Spleen (tissue), 11 donors: Measurements from ENCODE around the gene MAST2. TPM values are rescaled to one million over a fixed set of nuclear protein-coding genes. Genes with fewer than 3 reads are reported as not detected.
"Not testable (repeated sequence)": the region's sequence is repeated elsewhere in the genome, so short reads cannot be mapped to it uniquely, and the experiment has no call there.

Source experiments
- DNase-seq: peaks from one replicate; pipeline ENCODE4 v3.0.0-alpha.2; 2020
- H3K27ac ChIP-seq, 8 donors: fragments of 200-600 bp; sonication (generic) in 7 of 8; 1 replicate in 4 of 8; 2 replicates in 4 of 8; pipeline versions ENCODE4 v1.5.0 to v1.8.0; 2016 to 2021; ENCODE audit warnings: inconsistent platforms in 4 of 8, mild to moderate bottlenecking in 4 of 8, moderate library complexity in 1 of 8
- H3K27me3 ChIP-seq, 7 donors: fragments of 200-600 bp; sonication (generic) in 6 of 7; replicated peaks in 1 of 7; 1 replicate in 4 of 7; 2 replicates in 3 of 7; pipeline versions ENCODE4 v1.5.0 to v1.8.0; 2016 to 2021; ENCODE audit warnings: inconsistent platforms in 3 of 7, mild to moderate bottlenecking in 1 of 7
- H3K36me3 ChIP-seq, 6 donors: fragments of 200-600 bp; sonication (generic) in 5 of 6; 1 replicate in 4 of 6; 2 replicates in 2 of 6; pipeline versions ENCODE4 v1.5.0 to v1.8.0; 2016 to 2021; ENCODE audit warnings: inconsistent platforms in 2 of 6
- H3K4me1 ChIP-seq, 6 donors: fragments of 200-600 bp; sonication (generic) in 5 of 6; 1 replicate in 3 of 6; 2 replicates in 3 of 6; pipeline versions ENCODE4 v1.5.0 to v1.8.0; 2016 to 2021; ENCODE audit warnings: inconsistent platforms in 3 of 6
- H3K4me3 ChIP-seq, 8 donors: fragments of 200-600 bp; sonication (generic) in 7 of 8; 1 replicate in 4 of 8; 2 replicates in 4 of 8; pipeline versions ENCODE4 v1.5.0 to v1.8.0; 2016 to 2021; ENCODE audit warnings: inconsistent platforms in 4 of 8, mild to moderate bottlenecking in 4 of 8, moderate library complexity in 2 of 8
- H3K9me3 ChIP-seq, 8 donors: fragments of 200-600 bp; sonication (generic) in 7 of 8; 1 replicate in 4 of 8; 2 replicates in 4 of 8; pipeline versions ENCODE4 v1.5.0 to v1.8.0; 2016 to 2021; ENCODE audit warnings: inconsistent platforms in 4 of 8
- POLR2A ChIP-seq, 3 donors: fragments of 450-650 bp; IDR thresholded peaks; one replicate each; pipeline ENCODE4 v1.5.1; 2017; ENCODE audit warnings: antibody characterized with exemption in 3 of 3, mild to moderate bottlenecking in 1 of 3
- POLR2AphosphoS5 ChIP-seq, 3 donors: sonication (generic); formaldehyde crosslinking; IDR thresholded peaks; one replicate each; pipeline ENCODE4 v1.5.1; 2017; ENCODE audit warnings: antibody characterized with exemption in 3 of 3
- WGBS, 5 donors: extraction: QIAGEN DNeasy Blood & Tissue Kit in 3 of 5; methylation state at CpG; one replicate each; pipeline versions ENCODE4 v1.1.5 to v1.1.7; 2013 to 2018; 5-methylcytosine and 5-hydroxymethylcytosine counted together
- intact Hi-C: fragments of 100-400 bp; cut with DNase I; formaldehyde crosslinking; loops from one replicate; pipeline ENCODE4 v1.15.0; 2023; ENCODE audit warnings: low total_unique reads
- polyA plus RNA-seq, 3 donors: library from polyadenylated mRNA; stranded (reverse); fragments of 200-250 nt; gene quantifications; one replicate each; pipeline ENCODE4 v1.2.1, GENCODE V29; 2013
- total RNA-seq, 7 donors: library from RNA; depleted of rRNA in 3 of 7; stranded (reverse); fragments of >200 nt in 3 of 7; fragmentation: NEBNext Ultra II Directional in 4 of 7; extraction: Animal tissue kit (Norgen Biotek cat#: 25700) in 4 of 7; gene quantifications; one replicate each; pipeline versions ENCODE4 v1.1.0 to v1.2.1, GENCODE V29; 2016 to 2021
- TF ChIP-seq, protein P1 (sequence below), 11 experiments: fragments of 200-600 bp in 7 of 11; fragments of 450-650 bp in 4 of 11; sonication (generic) in 4 of 11; IDR thresholded peaks in 8 of 11; conservative IDR thresholded peaks in 3 of 11; 1 replicate in 7 of 11; 2 replicates in 4 of 11; pipeline versions ENCODE4 v1.4.0 to v1.8.0; 2016 to 2021; ENCODE audit warnings: antibody characterized with exemption in 11 of 11, inconsistent platforms in 4 of 11, mild to moderate bottlenecking in 1 of 11
- donor health status: healthy with polysubstance abuse.
- donor health status: DM: no; HTN: no; CAD: no; lungs with moderate emphysema.
- donor health status: DM: no; HTN: no; CAD: no.
- donor health status: Bipolar disorder and iron deficiency.
- donor health status: healthy.
- donor health status: DM: no; HTN: no; CAD: no.
- donor health status: DM: yes; HTN: yes; CAD: no.

The MAST2 gene
- total and polyA plus RNA-seq, 10 donors, result 3.6 to 19.4 (median 12.9) TPM

DNA sequence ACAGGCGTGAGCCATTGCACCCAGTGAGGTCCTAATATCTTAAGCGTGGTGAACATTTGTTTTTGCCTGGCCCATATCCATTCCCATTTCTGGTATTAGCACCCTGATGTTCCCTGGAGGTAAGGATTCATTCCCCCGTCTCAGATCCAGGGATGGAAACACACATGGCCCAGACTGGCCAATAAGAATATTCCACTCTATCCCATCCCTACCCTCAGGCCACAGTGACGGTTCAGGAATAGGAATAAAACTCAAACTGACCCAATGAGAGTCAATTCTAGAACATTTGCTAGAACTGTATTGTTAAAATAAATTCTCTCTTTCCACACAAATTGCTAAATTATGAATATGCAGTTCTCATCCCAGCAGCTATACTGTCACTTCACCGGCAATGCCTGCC lies 252.9 kb downstream of the MAST2 start:
- intact Hi-C loops, result no loop called here
- no peaks in the 10 kb centered on the region for H3K27me3 ChIP-seq
- H3K36me3 ChIP-seq, result peaks cover 0 to 47% (median 0%) of the 10 kb centered on the region in 6 donors
- H3K27ac ChIP-seq, result no peak overlapping the region
- 96 to 98% (median 97%) methylated on average over 5 of the region's 5 CpGs for WGBS, 5 donors
- TF ChIP-seq, protein P1, sequence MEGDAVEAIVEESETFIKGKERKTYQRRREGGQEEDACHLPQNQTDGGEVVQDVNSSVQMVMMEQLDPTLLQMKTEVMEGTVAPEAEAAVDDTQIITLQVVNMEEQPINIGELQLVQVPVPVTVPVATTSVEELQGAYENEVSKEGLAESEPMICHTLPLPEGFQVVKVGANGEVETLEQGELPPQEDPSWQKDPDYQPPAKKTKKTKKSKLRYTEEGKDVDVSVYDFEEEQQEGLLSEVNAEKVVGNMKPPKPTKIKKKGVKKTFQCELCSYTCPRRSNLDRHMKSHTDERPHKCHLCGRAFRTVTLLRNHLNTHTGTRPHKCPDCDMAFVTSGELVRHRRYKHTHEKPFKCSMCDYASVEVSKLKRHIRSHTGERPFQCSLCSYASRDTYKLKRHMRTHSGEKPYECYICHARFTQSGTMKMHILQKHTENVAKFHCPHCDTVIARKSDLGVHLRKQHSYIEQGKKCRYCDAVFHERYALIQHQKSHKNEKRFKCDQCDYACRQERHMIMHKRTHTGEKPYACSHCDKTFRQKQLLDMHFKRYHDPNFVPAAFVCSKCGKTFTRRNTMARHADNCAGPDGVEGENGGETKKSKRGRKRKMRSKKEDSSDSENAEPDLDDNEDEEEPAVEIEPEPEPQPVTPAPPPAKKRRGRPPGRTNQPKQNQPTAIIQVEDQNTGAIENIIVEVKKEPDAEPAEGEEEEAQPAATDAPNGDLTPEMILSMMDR (IDR thresholded peaks at IDR 0.05 in 8 of 11, conservative IDR thresholded peaks at IDR 0.05 in 3 of 11), result no peak
- TF ChIP-seq POLR2AphosphoS5 (IDR thresholded peaks at IDR 0.05) (no peak), POLR2A (IDR thresholded peaks at IDR 0.05) (no peak)
- H3K4me3 ChIP-seq, result no peak overlapping the region
- no peaks in the 10 kb centered on the region for H3K9me3 ChIP-seq
- H3K4me1 ChIP-seq, result no peaks in the 10 kb centered on the region
- DNase-seq, result no peak

DNA sequence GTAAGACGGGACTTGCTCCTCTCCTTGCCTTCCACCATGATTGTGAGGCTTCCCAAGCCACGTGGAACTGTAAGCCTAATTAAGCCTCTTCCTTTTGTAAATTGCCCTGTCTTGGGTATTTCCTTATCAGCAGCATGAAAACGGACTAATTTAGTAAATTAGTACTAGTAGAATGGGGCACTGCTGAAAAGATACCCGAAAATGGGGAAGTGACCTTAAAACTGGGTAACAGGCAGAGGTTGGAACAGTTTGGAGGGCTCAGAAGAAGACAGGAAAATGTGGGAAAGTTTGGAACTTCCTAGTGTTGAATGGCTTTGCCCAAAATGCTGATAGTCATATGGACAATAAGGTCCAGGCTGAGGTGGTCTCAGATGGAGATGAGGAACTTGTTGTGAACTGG lies 253.8 kb downstream of the MAST2 start:
- H3K4me1 ChIP-seq, H3K27ac ChIP-seq, intact Hi-C loops, H3K9me3 ChIP-seq, H3K4me3 ChIP-seq, H3K27me3 ChIP-seq, DNase-seq: not testable (repeated sequence)
- 54 to 89% (median 73%) methylated on average over 4 of the region's 4 CpGs for WGBS, 5 donors
- H3K36me3 ChIP-seq, result peaks cover 0 to 51% (median 0%) of the 10 kb centered on the region in 6 donors

DNA sequence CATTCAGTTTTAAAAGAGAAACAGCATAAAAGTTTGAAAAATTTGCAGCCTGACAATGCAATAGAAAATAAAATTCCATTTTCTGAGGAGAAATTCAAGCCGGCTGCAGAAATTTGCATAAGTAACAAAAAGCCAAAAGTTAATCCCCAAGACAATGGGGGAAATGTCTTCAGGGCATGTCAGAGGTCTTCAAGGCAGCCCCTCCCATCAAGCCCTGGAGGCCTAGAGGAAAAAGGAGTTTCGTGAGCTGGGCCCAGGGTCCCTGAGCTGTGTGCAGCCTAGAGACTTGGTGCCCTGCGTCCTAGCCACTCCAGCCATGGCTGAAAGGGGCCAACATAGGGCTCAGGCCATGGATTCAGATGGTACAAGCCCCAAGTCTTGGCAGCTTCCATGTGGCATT lies 254.4 kb downstream of the MAST2 start:
- Histone ChIP-seq H3K36me3 (peaks cover 0 to 51% (median 0%) of the 10 kb centered on the region in 6 donors), H3K4me1 (peaks cover 0 to 9% (median 5%) of the 10 kb centered on the region in 6 donors), H3K27me3 (no peaks in the 10 kb centered on the region), H3K27ac (no peak overlapping the region), H3K4me3 (no peak overlapping the region), H3K9me3 (no peaks in the 10 kb centered on the region)
- TF ChIP-seq POLR2AphosphoS5 (IDR thresholded peaks at IDR 0.05), result no peak
- TF ChIP-seq POLR2A (IDR thresholded peaks at IDR 0.05), result no peak
- TF ChIP-seq, protein P1 (IDR thresholded peaks at IDR 0.05 in 8 of 11, conservative IDR thresholded peaks at IDR 0.05 in 3 of 11), result no peak
- intact Hi-C loops, result no loop called here
- no peak for DNase-seq
- WGBS, 5 donors, result 92 to 100% (median 96%) methylated on average over 3 of the region's 3 CpGs

DNA sequence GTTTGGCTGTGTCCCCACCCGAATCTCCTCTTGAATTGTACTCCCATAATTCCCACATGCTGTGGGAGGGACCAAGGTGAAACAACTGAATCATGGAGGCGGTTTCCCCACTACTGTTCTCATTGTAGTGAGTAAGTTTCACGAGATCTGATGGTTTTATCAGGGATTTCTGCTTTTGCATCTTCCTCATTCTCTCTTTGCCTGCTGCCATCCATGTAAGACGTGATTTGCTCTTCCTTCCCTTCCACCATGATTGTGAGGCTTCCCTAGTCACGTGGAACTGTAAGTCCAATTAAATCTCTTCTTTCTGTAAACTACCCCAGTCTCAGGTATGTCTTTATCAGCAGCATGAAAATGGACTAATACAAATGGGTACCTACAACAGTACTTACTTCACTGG lies 255.5 kb downstream of the MAST2 start:
- no peaks in the 10 kb centered on the region for H3K9me3 ChIP-seq

More for the DNA sequence above, 255.5 kb downstream of the MAST2 start:
- Histone ChIP-seq H3K27ac (no peak overlapping the region), H3K36me3 (peaks cover 0 to 48% (median 0%) of the 10 kb centered on the region in 6 donors), H3K4me3 (no peak overlapping the region), H3K27me3 (no peaks in the 10 kb centered on the region), H3K4me1 (peaks cover 0 to 19% (median 6%) of the 10 kb centered on the region in 6 donors)
- intact Hi-C loops, result no loop called here
- 91 to 98% (median 92%) methylated on average over 5 of the region's 5 CpGs for WGBS, 5 donors
- TF ChIP-seq, protein P1 (IDR thresholded peaks at IDR 0.05 in 8 of 11, conservative IDR thresholded peaks at IDR 0.05 in 3 of 11), result no peak
- TF ChIP-seq POLR2AphosphoS5 (IDR thresholded peaks at IDR 0.05), result no peak
- TF ChIP-seq POLR2A (IDR thresholded peaks at IDR 0.05), result no peak
- DNase-seq, result no peak
